ENCODE data around the gene RALGAPA2.

The RALGAPA2 gene

GRCh38 chr20:20664795-20665589 is 47.5 kb downstream of the RALGAPA2 start:
- no peak for DNase-seq (ENCODE audit: low read depth)
- H3K4me3 ChIP-seq (ENCODE audit: control insufficient read depth, low read depth, low read length): no peak overlapping the region
- TF ChIP-seq, protein P1, sequence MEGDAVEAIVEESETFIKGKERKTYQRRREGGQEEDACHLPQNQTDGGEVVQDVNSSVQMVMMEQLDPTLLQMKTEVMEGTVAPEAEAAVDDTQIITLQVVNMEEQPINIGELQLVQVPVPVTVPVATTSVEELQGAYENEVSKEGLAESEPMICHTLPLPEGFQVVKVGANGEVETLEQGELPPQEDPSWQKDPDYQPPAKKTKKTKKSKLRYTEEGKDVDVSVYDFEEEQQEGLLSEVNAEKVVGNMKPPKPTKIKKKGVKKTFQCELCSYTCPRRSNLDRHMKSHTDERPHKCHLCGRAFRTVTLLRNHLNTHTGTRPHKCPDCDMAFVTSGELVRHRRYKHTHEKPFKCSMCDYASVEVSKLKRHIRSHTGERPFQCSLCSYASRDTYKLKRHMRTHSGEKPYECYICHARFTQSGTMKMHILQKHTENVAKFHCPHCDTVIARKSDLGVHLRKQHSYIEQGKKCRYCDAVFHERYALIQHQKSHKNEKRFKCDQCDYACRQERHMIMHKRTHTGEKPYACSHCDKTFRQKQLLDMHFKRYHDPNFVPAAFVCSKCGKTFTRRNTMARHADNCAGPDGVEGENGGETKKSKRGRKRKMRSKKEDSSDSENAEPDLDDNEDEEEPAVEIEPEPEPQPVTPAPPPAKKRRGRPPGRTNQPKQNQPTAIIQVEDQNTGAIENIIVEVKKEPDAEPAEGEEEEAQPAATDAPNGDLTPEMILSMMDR (IDR thresholded peaks at IDR 0.05; ENCODE audit: control insufficient read depth, insufficient read depth, low read depth, low read length, missing control alignments): peak; percentile 23

- H3K4me3 ChIP-seq (ENCODE audit: control insufficient read depth, low read depth, low read length): no peak overlapping the region
- DNase-seq (ENCODE audit: low read depth): no peak
- TF ChIP-seq, protein P1 (IDR thresholded peaks at IDR 0.05; ENCODE audit: control insufficient read depth, insufficient read depth, low read depth, low read length, missing control alignments): no peak
Measured at GRCh38 chr20:20663841-20664240, 48.6 kb downstream of the RALGAPA2 start.

DNA sequence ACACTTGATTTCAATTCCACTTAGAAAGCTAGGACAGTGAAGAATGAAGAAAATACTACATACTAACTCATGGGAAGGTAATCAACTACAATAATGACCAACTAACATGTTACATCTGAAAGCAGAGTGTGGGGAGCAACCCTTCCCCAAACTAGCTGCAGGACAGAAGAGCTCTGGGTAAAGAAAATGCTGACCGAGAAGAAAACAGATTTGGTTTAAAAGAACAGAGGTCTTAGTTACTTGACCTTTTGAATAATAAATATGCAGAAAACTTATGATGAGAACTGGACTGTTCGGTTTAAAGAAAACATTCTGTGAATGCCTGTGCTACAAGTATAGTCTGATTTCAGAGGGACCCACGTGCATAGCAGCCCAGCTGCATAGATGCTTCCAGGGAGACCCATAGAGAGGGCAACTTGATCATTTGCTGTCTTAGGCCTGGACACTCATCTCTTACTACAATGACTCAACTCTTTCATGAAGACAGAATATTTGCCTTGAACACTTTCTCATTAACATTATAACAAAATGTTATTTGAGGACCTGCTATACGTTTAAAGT is 53.5 kb downstream of the RALGAPA2 start:
- TF ChIP-seq, protein P1 (IDR thresholded peaks at IDR 0.05; ENCODE audit: control insufficient read depth, insufficient read depth, low read depth, low read length, missing control alignments): no peak
- DNase-seq (ENCODE audit: low read depth): no peak
- H3K4me3 ChIP-seq (ENCODE audit: control insufficient read depth, low read depth, low read length): no peak overlapping the region

- TF ChIP-seq, protein P1 (IDR thresholded peaks at IDR 0.05; ENCODE audit: control insufficient read depth, insufficient read depth, low read depth, low read length, missing control alignments): no peak
- no peak overlapping the region for H3K4me3 ChIP-seq (ENCODE audit: control insufficient read depth, low read depth, low read length)
- no peak for DNase-seq (ENCODE audit: low read depth)
Measured at GRCh38 chr20:20658123-20658522, 54.3 kb downstream of the RALGAPA2 start.

DNA sequence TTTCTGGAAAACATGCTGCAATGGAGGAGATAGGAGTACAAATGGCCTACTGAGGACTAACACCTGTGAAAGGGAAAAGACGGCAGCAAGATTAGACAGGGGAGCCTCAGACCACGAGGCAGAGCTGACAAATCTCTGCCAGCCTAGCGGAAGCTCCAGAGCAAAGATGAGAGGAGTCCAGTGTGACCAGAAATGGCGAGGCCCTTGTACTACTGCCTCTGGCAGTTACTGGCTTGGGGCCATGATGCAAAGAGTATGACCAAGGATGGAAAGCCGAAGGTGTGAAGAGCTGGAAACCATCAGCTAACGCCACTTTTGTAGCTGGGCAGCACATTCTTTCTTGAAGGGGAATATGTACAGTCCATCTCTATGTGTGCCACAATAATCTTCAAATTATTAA is 55.4 kb downstream of the RALGAPA2 start:
- TF ChIP-seq, protein P1 (IDR thresholded peaks at IDR 0.05; ENCODE audit: control insufficient read depth, insufficient read depth, low read depth, low read length, missing control alignments): no peak
- H3K4me3 ChIP-seq (ENCODE audit: control insufficient read depth, low read depth, low read length): no peak overlapping the region
- DNase-seq (ENCODE audit: low read depth): no peak

DNA sequence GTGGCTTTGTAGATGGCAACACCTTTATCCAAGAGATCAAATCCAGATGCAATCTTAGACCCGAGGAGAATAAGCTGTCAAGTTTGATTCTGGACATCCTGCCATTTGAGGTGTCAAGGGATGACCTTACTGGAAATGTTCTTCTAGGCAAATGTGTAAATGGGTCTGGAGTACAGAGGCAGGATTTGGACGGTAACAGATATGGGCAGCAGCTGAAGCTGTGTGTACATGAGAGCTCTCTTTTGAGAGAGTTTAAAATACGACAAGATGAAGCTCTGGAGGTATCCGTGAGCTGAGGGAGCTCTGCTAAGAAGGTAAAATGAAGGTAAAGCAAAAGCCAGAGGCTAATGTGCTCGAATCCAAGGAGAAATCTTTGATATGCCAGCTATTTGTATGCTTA is 56.6 kb downstream of the RALGAPA2 start:
- no peak overlapping the region for H3K4me3 ChIP-seq (ENCODE audit: control insufficient read depth, low read depth, low read length)
- TF ChIP-seq, protein P1 (IDR thresholded peaks at IDR 0.05; ENCODE audit: control insufficient read depth, insufficient read depth, low read depth, low read length, missing control alignments): no peak
- no peak for DNase-seq (ENCODE audit: low read depth)

All from AG09309 (cell line).